Endometrial microvascular endothelial cells (primary cell): ENCODE results near the gene PAQR7. TPM values are rescaled to one million over a fixed set of nuclear protein-coding genes. Genes with fewer than 3 reads are reported as not detected.

Source experiments
- in situ Hi-C: cut with HindIII; loops from 2 replicates; pipeline ENCODE4 v1.10.0; 2017; ENCODE audit warnings: low sequenced_read_pairs, low pct_unique_long_range_greater_than_20kb; ENCODE audit errors: inconsistent ontology term
- total RNA-seq: library from RNA; depleted of rRNA; stranded (reverse); fragments of >200 nt; gene quantifications from one replicate; pipeline ENCODE4 v1.2.3, GENCODE V29; 2015; ENCODE audit errors: inconsistent ontology term

Gene PAQR7
- total RNA-seq, 1 donor from 2014 or later: 5.5 TPM

DNA sequence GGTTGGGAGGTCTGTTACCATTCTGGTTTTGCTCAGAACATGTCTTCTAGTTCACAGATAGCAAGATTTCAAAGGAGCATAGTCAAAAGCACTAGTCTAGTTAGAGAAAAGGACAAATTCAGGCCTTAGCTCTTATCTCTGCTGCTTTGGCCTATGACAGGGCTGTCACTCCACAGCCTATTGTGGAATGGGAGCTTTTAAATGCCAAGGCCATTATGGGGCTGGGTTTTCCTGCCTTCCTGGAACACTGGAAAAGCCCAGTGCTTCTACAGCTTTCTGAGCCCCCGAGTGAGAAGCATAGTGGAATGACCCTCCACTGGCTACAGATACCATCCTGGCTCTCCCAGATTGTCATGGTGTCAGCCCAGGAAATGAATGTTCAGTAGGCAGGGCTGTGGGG is 46.5 kb downstream of the PAQR7 start:
- in situ Hi-C loops: no loop called here

- in situ Hi-C loops: no loop called here
These were observed 47.0 kb downstream of the PAQR7 start for GRCh38 chr1:25828491-25828890.

GRCh38 chr1:25826571-25826970 is 48.9 kb downstream of the PAQR7 start:
- in situ Hi-C loops: no loop called here

DNA sequence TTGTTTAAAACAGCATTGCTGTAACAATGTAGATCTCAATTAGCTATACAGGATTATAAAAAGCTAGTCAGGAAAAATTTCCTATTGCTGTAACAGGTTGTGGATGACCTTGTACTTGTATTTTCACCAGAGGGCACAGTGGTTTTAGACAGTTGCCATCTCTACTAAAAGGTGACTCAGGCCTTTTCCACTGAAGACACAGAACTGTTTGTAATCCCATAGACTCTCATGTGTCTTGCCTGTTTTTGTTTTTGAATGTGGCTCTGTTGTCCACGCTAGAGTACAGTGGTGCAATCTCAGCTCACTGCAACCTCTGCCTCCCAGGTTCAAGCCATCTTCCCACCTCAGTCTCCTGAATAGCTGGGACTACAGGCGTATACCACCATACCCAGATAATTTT is 49.9 kb downstream of the PAQR7 start:
- in situ Hi-C loops: no loop called here

- in situ Hi-C loops: no loop called here
These were observed 53.8 kb downstream of the PAQR7 start for GRCh38 chr1:25821630-25822091.

- in situ Hi-C loops: no loop called here
These were observed 54.4 kb downstream of the PAQR7 start for GRCh38 chr1:25821112-25821476.

DNA sequence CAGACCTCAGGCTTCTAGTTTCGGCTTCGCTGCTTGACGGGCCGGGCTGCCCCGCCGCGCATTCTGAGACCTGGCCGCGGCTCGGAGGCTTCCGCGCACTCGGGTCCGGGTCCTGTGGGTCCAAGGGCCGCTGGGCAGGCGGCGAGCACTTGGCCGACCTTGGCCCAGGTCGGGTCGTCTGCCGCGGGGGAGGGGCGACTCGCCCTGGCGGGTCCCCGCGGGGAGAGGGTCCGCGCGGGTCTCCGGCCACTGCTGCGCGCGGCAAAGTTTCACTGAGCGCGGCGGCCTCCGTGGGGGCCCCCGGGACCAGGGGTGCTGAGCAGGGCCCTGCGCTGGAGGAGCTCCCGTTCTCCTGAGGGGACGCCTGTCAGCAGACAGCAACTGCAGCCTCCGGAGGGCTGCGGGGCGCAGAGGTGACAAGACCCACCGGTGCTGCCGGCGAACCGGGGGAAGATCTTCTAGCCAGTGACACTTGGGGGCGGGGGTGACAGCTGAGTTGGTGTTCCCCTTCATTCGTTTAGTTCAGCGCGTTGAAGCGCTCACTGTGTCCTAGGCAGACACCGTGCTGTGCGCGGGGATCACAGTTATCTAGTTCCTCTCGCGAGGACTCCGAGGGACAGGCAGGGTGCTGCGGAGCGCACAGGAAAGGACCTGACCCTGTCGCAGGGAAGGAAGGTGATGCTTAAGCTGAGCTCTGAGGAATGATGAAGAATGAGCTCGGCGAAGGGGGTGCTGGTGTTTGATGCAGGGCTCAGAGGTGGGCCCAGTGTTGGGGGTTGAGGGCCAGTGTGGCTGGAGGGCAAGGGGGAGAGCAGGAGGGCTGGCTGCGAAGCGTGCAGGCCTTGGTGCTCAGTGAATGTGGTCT is 55.0 kb downstream of the PAQR7 start:
- in situ Hi-C loops: no loop called here

GRCh38 chr1:25819491-25820246 is 55.8 kb downstream of the PAQR7 start, which contains the start of gene MTFR1L:
TSS of gene MTFR1L (plus strand) at chr1:25819954. CDS start at chr1:25823105, 3,151 bp downstream.
- in situ Hi-C loops: no loop called here

- in situ Hi-C loops: no loop called here
These were observed 56.9 kb downstream of the PAQR7 start for GRCh38 chr1:25818569-25818968.

DNA sequence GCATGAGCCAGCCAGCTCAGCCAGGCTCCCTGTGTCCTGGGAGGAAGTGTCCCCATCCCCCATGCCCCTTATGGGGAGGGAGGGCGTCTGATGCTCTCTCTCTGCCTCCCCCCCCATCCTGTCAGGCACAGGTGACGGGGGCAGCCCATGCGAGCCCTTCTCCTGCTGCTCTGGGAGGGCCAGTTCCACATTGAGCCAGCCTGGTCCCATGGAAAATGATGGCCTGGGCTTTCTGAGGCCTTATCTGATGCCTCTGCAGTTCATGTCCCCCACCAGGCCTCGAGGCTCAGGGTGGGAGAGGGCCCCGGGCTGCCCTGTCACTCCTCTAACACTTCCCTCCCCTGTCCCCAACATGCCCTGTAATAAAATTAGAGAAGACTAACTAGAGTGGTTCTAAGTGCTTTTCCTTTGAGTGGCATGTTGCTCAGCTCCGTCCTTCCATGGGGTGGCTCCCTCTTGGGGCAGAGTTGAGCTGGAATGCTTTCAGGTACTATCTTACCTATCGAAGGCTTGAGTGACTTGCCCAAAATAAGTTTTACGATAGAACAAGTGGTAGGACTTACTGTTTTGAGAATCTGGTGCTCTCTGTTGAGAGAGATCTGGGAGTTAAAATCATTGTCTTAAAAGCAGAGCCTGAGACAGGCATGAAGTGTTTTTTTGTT is 57.5 kb downstream of the PAQR7 start:
- in situ Hi-C loops: no loop called here

DNA sequence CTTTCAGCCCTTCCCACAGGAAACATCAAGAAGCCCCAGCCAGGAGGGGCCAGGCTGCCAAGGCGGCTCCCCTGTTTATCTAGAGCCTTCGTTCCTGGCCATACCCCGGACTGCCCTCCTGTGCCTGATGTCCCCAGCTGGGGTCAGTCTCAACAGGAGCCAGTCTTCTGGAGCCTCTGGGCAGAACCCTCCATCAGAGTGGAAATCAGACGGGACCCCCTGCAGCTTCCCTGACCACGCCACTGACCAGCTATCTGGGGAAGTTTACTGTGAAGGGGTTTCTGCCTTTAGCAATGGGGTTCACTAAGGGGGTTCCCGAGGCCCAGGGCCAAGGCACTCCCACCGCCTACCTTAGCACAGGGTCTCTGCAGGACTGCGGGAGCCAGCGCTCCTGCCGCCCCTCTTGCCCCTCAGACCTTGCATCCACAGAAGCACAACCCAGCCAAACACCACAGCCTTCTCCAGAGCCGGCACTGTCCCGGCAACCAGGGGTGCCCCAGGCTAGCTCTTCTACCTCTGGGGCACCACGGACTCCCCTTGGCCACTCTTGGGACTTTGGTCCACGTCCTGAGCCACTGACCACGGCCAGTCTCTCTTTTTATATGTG is 59.3 kb downstream of the PAQR7 start:
- in situ Hi-C loops: no loop called here

- in situ Hi-C loops: no loop called here
These were observed 60.0 kb downstream of the PAQR7 start for GRCh38 chr1:25815208-25816111.

GRCh38 chr1:25814549-25815087 is 60.9 kb downstream of the PAQR7 start:
- in situ Hi-C loops: no loop called here

DNA sequence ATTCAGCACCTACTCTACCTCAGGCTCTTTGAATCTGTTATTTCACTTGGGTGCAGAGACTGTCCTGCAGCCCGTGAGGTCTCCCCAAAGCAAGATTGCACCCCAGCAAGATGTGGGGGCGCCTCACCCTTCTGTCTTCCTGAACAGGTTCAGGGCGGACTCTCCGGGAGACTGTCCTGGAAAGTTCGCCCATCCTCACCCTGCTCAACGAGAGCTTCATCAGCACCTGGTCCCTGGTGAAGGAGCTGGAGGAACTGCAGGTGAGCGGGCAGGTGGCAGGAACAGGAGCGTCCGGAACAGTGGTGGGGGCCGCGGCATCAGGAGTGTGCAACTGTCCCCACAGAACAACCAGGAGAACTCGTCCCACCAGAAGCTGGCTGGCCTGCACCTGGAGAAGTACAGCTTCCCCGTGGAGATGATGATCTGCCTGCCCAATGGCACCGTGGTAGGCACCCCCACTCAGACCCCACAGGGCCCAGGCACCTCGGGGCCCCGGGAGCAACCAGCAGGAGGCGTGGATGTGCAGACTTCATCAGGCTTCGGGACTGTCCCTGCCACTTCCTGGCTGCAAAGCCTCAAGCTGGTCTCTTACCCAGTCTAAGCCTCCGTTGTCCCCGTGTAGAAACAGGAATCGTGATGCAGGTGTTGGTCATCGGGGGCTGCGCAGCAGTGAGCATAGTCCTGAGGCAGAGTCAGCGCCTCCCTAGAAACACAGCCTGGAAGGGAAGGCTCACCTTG is 61.6 kb downstream of the PAQR7 start:
- in situ Hi-C loops: no loop called here

DNA sequence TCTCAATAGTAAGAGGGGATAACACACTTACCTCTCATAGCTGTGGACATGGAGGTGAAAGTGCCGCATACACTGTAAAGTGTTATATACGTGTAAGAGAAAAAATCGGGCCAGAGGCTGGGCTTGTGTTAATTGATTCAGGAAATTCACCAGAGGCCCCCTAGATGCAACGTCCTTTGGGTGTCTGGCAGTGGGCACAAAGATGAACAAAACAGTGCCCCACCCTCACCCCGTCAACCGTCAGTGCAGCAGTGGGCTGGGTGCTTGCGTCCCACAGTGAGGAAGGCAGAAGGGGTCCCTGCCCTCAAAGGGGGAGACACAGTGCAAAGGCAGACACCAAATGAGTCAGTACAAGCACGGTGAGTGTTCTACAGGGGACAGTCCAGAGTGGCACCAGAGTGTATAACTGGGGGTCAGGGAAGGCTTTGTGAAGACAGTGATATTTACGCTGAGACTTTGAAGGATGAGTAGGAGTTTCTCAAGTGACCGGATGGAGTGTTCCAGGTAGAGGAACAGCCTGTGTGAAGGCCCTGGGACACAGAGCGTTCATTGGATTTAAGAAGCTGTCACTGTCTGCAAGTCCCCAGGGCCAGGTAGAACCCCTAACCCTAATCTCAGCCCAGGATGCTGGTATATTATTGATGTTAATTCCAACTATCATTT is 62.3 kb downstream of the PAQR7 start:
- in situ Hi-C loops: no loop called here
